Activated naive CD8-positive, alpha-beta T cell treated with anti-CD3 and anti-CD28 coated beads, Interleukin-2, amount 10 ng/mL, durations not matched to agents 7 days and 5 days (primary cell): ENCODE measurements around the gene KSR2. TPM values are rescaled to one million over a fixed set of nuclear protein-coding genes. Genes with fewer than 3 reads are reported as not detected.

ENCODE experiments used
- ATAC-seq: fragments of 150-1000 bp; cut with Tn5 transposase; one replicate; pipeline ENCODE4 v1.10.0; 2021; ENCODE audit warnings: low read depth, moderate library complexity
- POLR2A ChIA-PET: fragments of 350-600 bp; sonication (Branson Sonifier 250); formaldehyde crosslinking; loops from one replicate; lab custom pipeline; 2021; ENCODE audit warnings: antibody characterized with exemption; lab: Charles Lee
- DNase-seq: peaks from one replicate; pipeline ENCODE4 v3.0.0; 2021
- H3K27ac Mint-ChIP-seq: one replicate; pipeline ENCODE4 v1.8.0; 2022; ENCODE audit warnings: mild to moderate bottlenecking, mixed read lengths
- H3K27me3 Mint-ChIP-seq: one replicate; pipeline ENCODE4 v1.8.0; 2022; ENCODE audit warnings: mild to moderate bottlenecking, moderate library complexity, mixed read lengths
- H3K36me3 Mint-ChIP-seq: one replicate; pipeline ENCODE4 v1.8.0; 2021; ENCODE audit warnings: mild to moderate bottlenecking, mixed read lengths
- H3K4me1 Mint-ChIP-seq: one replicate; pipeline ENCODE4 v1.8.0; 2021; ENCODE audit warnings: mixed read lengths
- H3K4me3 Mint-ChIP-seq: one replicate; pipeline ENCODE4 v1.8.0; 2022; ENCODE audit warnings: mild to moderate bottlenecking, moderate library complexity, mixed read lengths
- H3K9me3 Mint-ChIP-seq: one replicate; pipeline ENCODE4 v1.8.0; 2021; ENCODE audit warnings: mixed read lengths
- total RNA-seq, 2 experiments: library from RNA; stranded (reverse); gene quantifications; one replicate each; pipeline ENCODE4 v1.2.3, GENCODE V29; 2021

KSR2 gene
- total RNA-seq, 2 experiments from 2014 or later, result not detected

DNA sequence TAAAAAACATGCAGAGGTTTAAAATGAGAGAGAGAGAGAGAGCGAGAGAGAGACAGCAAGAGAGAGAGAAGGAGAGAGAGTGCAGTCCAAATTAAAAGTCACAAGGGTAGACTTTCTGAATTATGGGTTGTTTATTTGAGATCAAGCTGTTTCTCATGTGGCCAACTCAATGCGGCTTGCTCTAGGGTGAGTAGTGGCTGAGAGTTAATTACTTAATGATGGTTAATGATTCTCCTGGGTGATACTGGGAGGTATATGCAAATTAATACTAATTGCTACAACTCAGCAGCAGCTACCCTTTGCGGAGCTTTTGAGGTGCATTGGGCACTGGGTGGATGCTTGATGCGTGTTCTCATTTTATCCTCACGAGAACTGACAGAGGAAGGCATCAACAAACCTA is 485.3 kb downstream of the KSR2 start:
- H3K27ac Mint-ChIP-seq, result no peak overlapping the region
- no peak overlapping the region for H3K4me3 Mint-ChIP-seq
- no peaks in the 10 kb centered on the region for H3K4me1 Mint-ChIP-seq
- ATAC-seq, result no peak
- H3K27me3 Mint-ChIP-seq, result no peaks in the 10 kb centered on the region
- H3K36me3 Mint-ChIP-seq, result no peaks in the 10 kb centered on the region
- POLR2A ChIA-PET, result no interaction called here
- DNase-seq, result no peak
- H3K9me3 Mint-ChIP-seq, result no peaks in the 10 kb centered on the region

DNA sequence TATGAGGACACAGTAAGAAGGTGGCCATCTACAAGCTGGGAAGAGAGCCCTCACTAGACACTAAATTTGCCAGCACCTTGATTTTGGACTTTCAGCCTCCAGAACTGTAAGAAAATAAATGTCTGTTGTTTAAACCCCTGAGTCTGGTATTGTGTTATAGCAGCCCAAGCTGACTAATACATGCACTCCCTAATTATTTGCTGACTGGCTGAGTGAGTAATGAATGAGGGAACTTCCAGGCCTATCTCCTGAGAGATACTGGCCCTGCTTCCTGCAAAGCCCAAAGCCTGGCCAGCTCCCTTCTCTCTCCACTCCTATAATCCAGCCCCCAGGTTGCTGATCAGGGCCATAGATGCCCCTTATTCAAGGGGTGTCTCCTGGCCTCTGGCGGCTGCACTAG is 487.3 kb downstream of the KSR2 start:
- H3K9me3 Mint-ChIP-seq, result no peaks in the 10 kb centered on the region
- ATAC-seq, result no peak
- no peak overlapping the region for H3K4me3 Mint-ChIP-seq

GRCh38 chr12:117476341-117476740 is 492.4 kb downstream of the KSR2 start:
- Mint-ChIP-seq H3K27ac (no peak overlapping the region), H3K4me3 (no peak overlapping the region), H3K36me3 (no peaks in the 10 kb centered on the region), H3K27me3 (no peaks in the 10 kb centered on the region), H3K4me1 (no peaks in the 10 kb centered on the region), H3K9me3 (no peaks in the 10 kb centered on the region)
- ATAC-seq (no peak), DNase-seq (no peak)
- POLR2A ChIA-PET, result no interaction called here

More for the DNA sequence above, 487.3 kb downstream of the KSR2 start:
- Mint-ChIP-seq H3K4me1 (no peaks in the 10 kb centered on the region), H3K27ac (no peak overlapping the region), H3K36me3 (no peaks in the 10 kb centered on the region), H3K27me3 (no peaks in the 10 kb centered on the region)
- DNase-seq, result no peak
- POLR2A ChIA-PET, result no interaction called here

- POLR2A ChIA-PET, result no interaction called here
Observed at GRCh38 chr12:117473856-117474255, 494.9 kb downstream of the KSR2 start.

DNA sequence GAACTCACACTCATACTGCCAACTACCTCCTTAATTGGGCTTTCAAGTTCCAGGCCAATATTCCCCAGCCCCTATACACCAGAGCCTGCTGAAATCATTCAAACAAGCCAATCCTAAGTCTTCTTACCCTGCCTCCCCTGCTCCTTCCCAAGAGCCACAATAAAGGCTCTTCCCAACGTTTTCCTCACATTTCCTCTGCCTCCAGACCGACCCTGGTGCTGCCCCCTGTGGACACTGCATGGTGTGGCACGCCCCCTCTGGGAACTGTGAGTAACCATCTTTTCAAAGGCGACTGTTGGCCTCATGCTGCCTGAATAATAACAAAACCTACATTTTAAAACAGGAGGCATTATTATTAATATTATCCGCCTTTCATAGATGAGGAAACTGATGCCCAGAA is 495.8 kb downstream of the KSR2 start:
- H3K27ac Mint-ChIP-seq, result no peak overlapping the region
- no peak overlapping the region for H3K4me3 Mint-ChIP-seq
- H3K9me3 Mint-ChIP-seq, result peaks cover 4% of the 10 kb centered on the region
- DNase-seq, result no peak
- H3K27me3 Mint-ChIP-seq, result no peaks in the 10 kb centered on the region
- H3K4me1 Mint-ChIP-seq, result no peaks in the 10 kb centered on the region
- POLR2A ChIA-PET, result no interaction called here
- no peaks in the 10 kb centered on the region for H3K36me3 Mint-ChIP-seq
- no peak for ATAC-seq

More at GRCh38 chr12:117473856-117474255, 494.9 kb downstream of the KSR2 start:
- H3K27ac Mint-ChIP-seq, result no peak overlapping the region
- no peak for ATAC-seq
- H3K36me3 Mint-ChIP-seq, result no peaks in the 10 kb centered on the region
- H3K4me1 Mint-ChIP-seq, result no peaks in the 10 kb centered on the region
- no peak overlapping the region for H3K4me3 Mint-ChIP-seq
- no peak for DNase-seq
- H3K9me3 Mint-ChIP-seq, result peaks cover 4% of the 10 kb centered on the region
- H3K27me3 Mint-ChIP-seq, result no peaks in the 10 kb centered on the region

GRCh38 chr12:117470804-117471203 is 498.0 kb downstream of the KSR2 start:
- POLR2A ChIA-PET, result no interaction called here
- no peak for DNase-seq
- Mint-ChIP-seq H3K4me3 (no peak overlapping the region), H3K27me3 (no peaks in the 10 kb centered on the region), H3K36me3 (no peaks in the 10 kb centered on the region), H3K4me1 (no peaks in the 10 kb centered on the region), H3K9me3 (peaks cover 4% of the 10 kb centered on the region), H3K27ac (no peak overlapping the region)
- ATAC-seq, result no peak

DNA sequence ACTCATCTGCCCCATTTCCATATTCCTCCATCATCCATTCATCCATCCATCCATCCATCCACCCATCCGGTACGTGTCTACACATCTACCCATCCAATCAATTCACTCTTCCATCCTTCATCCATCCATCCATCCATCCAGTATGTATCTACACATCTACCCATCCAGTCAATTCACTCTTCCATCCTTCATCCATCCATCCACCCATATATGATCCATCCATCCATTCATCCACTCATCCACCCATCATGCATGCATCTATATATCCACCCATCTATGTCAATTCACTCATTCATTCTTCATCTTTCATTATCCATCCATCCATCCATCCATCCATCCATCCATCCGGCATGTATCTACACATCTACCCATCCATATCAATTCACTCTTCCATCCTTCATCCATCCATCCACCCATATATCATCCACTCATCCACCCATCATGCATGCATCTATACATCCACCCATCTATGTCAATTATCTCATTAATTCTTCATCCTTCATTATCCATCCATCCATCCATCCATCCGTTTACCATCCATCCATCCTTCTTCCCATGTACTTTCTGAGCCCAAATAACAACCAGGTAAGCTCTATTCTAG is 498.8 kb downstream of the KSR2 start:
- H3K4me3 Mint-ChIP-seq, result no peak overlapping the region
- peaks cover 4% of the 10 kb centered on the region for H3K9me3 Mint-ChIP-seq
- H3K4me1 Mint-ChIP-seq, result no peaks in the 10 kb centered on the region
- no peaks in the 10 kb centered on the region for H3K36me3 Mint-ChIP-seq
- POLR2A ChIA-PET, result no interaction called here
- no peak for DNase-seq
- no peaks in the 10 kb centered on the region for H3K27me3 Mint-ChIP-seq
- H3K27ac Mint-ChIP-seq, result no peak overlapping the region
- no peak for ATAC-seq

DNA sequence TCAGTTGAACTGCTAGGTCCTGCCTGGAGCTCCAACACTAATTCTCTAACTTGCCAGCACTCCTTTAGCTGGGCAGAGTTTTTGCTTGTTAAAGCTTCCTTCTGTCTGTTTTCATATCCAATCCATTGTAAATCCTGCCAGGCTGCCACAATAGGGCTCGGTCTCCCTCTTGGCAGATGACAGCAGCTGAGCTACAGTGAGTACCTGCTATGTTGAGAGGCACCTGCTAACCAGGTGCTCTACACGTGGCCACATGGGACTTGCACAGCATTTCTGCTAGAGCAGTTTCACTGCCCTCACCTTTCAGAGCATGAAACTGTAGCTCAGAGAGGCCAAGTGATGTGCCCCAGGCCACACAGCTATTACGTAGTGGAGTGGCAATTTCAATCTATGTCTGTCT is 500.8 kb downstream of the KSR2 start:
- DNase-seq (no peak), ATAC-seq (no peak)
- Mint-ChIP-seq H3K36me3 (no peaks in the 10 kb centered on the region), H3K4me3 (no peak overlapping the region), H3K4me1 (no peaks in the 10 kb centered on the region), H3K27ac (no peak overlapping the region), H3K9me3 (peaks cover 4% of the 10 kb centered on the region), H3K27me3 (no peaks in the 10 kb centered on the region)
- POLR2A ChIA-PET, result no interaction called here

GRCh38 chr12:117467588-117467987 is 501.2 kb downstream of the KSR2 start:
- POLR2A ChIA-PET, result no interaction called here
- ATAC-seq, result no peak
- H3K27ac Mint-ChIP-seq, result no peak overlapping the region
- peaks cover 4% of the 10 kb centered on the region for H3K9me3 Mint-ChIP-seq
- H3K27me3 Mint-ChIP-seq, result no peaks in the 10 kb centered on the region
- no peaks in the 10 kb centered on the region for H3K36me3 Mint-ChIP-seq
- no peaks in the 10 kb centered on the region for H3K4me1 Mint-ChIP-seq
- H3K4me3 Mint-ChIP-seq, result no peak overlapping the region
- DNase-seq, result no peak

- H3K9me3 Mint-ChIP-seq, result peaks cover 4% of the 10 kb centered on the region
- no peak for DNase-seq
- no peak for ATAC-seq
- H3K27ac Mint-ChIP-seq, result no peak overlapping the region
- H3K36me3 Mint-ChIP-seq, result no peaks in the 10 kb centered on the region
- H3K4me3 Mint-ChIP-seq, result no peak overlapping the region
- POLR2A ChIA-PET, result no interaction called here
- no peaks in the 10 kb centered on the region for H3K4me1 Mint-ChIP-seq
- no peaks in the 10 kb centered on the region for H3K27me3 Mint-ChIP-seq
Observed at GRCh38 chr12:117466677-117467362, 502.0 kb downstream of the KSR2 start.

- no peak for ATAC-seq
- no peak for DNase-seq
- Mint-ChIP-seq H3K4me1 (no peaks in the 10 kb centered on the region), H3K27ac (no peak overlapping the region), H3K9me3 (peaks cover 1% of the 10 kb centered on the region), H3K36me3 (no peaks in the 10 kb centered on the region), H3K27me3 (no peaks in the 10 kb centered on the region), H3K4me3 (no peak overlapping the region)
- POLR2A ChIA-PET, result no interaction called here
Observed at GRCh38 chr12:117461732-117462131, 507.1 kb downstream of the KSR2 start.

- H3K4me3 Mint-ChIP-seq, result no peak overlapping the region
- POLR2A ChIA-PET, result no interaction called here
- ATAC-seq (no peak), DNase-seq (no peak)
- H3K9me3 Mint-ChIP-seq, result peaks cover 1% of the 10 kb centered on the region
- no peaks in the 10 kb centered on the region for H3K4me1 Mint-ChIP-seq
- H3K36me3 Mint-ChIP-seq, result no peaks in the 10 kb centered on the region
- no peak overlapping the region for H3K27ac Mint-ChIP-seq
- no peaks in the 10 kb centered on the region for H3K27me3 Mint-ChIP-seq
Observed at GRCh38 chr12:117459229-117459628, 509.6 kb downstream of the KSR2 start.

DNA sequence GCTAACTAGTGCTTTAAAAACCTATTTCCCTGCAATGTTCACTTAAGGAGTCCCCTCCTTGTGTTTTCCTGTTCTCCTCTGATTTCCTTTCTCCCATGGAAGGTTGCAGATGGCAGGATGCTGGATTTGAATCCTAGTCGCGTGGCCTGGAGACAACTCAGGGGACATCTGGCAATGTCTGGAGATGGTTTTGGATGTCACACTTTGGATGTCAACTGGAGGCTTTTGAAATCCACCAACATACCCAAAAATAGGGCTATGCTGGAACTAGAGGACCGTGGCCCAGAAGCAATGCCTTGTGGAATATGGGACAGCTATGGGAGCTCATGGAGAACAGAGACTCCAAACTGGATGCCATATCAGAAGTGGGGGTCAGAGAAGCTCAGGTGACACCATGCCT is 511.6 kb downstream of the KSR2 start:
- Mint-ChIP-seq H3K4me3 (no peak overlapping the region), H3K27ac (no peak overlapping the region), H3K9me3 (peaks cover 1% of the 10 kb centered on the region), H3K36me3 (no peaks in the 10 kb centered on the region), H3K27me3 (no peaks in the 10 kb centered on the region), H3K4me1 (no peaks in the 10 kb centered on the region)
- no peak for ATAC-seq
- DNase-seq, result no peak
- POLR2A ChIA-PET, result no interaction called here

DNA sequence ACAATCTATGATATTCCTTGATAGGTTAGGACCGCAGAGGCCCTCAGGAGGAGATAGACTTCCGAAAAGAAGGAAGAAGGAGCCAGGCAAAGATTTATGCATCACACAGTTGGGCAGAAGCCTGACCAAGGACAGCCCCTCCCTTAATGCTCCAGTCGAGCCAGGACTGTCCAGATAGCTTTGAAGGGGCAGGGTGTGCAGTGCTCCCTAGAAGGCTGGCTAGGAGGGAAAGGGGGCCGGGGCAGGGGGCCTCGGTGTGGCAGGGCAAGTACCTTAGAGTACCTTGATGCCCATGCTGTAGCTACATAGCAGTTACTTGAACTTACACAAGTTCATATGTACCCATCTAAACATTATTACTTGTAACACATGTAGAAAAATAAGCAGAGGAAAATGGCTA is 512.7 kb downstream of the KSR2 start:
- Mint-ChIP-seq H3K9me3 (peaks cover 1% of the 10 kb centered on the region), H3K4me3 (no peak overlapping the region), H3K4me1 (no peaks in the 10 kb centered on the region), H3K27me3 (no peaks in the 10 kb centered on the region), H3K27ac (no peak overlapping the region), H3K36me3 (no peaks in the 10 kb centered on the region)
- POLR2A ChIA-PET, result no interaction called here
- DNase-seq, result no peak
- no peak for ATAC-seq
